Testis (tissue), 3 donors: ENCODE measurements around the gene TBX21. TPM values are rescaled to one million over a fixed set of nuclear protein-coding genes. Genes with fewer than 3 reads are reported as not detected.

Source experiments
- DNase-seq: peaks from one replicate; pipeline ENCODE4 v3.0.0-alpha.2; 2019
- H3K27ac ChIP-seq, 2 donors: fragments of 200-600 bp; sonication (generic); one replicate each; pipeline ENCODE4 v1.5.1; 2019
- H3K27me3 ChIP-seq: fragments of 200-600 bp; sonication (generic); one replicate; pipeline ENCODE4 v1.5.1; 2019
- H3K36me3 ChIP-seq: fragments of 200-600 bp; sonication (generic); one replicate; pipeline ENCODE4 v1.5.1; 2017; ENCODE audit warnings: low read depth; ENCODE audit errors: missing control alignments
- H3K4me1 ChIP-seq: fragments of 200-600 bp; sonication (generic); one replicate; pipeline ENCODE4 v1.5.1; 2019
- H3K4me3 ChIP-seq, 2 donors: fragments of 200-600 bp; sonication (generic); one replicate each; pipeline ENCODE4 v1.5.1; 2017 to 2019
- H3K9me3 ChIP-seq: fragments of 200-600 bp; sonication (generic); one replicate; pipeline ENCODE4 v1.5.1; 2017
- POLR2A ChIP-seq: fragments of 450-650 bp; IDR thresholded peaks from one replicate; pipeline ENCODE4 v1.6.1; 2017; ENCODE audit warnings: antibody characterized with exemption, mild to moderate bottlenecking, moderate library complexity
- WGBS, 2 donors: methylation state at CpG; one replicate each; pipeline ENCODE4 v1.1.5; 2018; 5-methylcytosine and 5-hydroxymethylcytosine counted together
- intact Hi-C: fragments of 100-400 bp; cut with DNase I; formaldehyde crosslinking; loops from one replicate; pipeline ENCODE4 v1.15.1; 2023; ENCODE audit warnings: low total_unique reads
- polyA plus RNA-seq: library from polyadenylated mRNA; stranded (reverse); fragments of 350-450 nt; fragmentation: Illumina TruSeq; extraction: RNeasy Lipid Tissue Mini Kit (QIAGEN cat#74804); gene quantifications from one replicate; pipeline ENCODE4 v1.2.3, GENCODE V29; 2014; ENCODE audit warnings: low read depth, low replicate concordance; ENCODE audit not compliant: insufficient read depth
- total RNA-seq, 2 donors: library from RNA; depleted of rRNA; stranded (reverse); fragments of >200 nt; gene quantifications; one replicate each; pipeline ENCODE4 v1.2.3, GENCODE V29; 2016
- TF ChIP-seq, protein P1 (sequence below), 3 experiments: fragments of 450-650 bp in 2 of 3; fragments of 200-600 bp in 1 of 3; sonication (generic) in 1 of 3; IDR thresholded peaks; one replicate each; pipeline ENCODE4 v1.5.1; 2016 to 2019; ENCODE audit warnings: antibody characterized with exemption in 3 of 3, mild to moderate bottlenecking in 2 of 3, moderate library complexity in 1 of 3

Gene TBX21
- total and polyA plus RNA-seq, 3 donors from 2014 or later: 1.1 to 2.2 (median 1.8) TPM

DNA sequence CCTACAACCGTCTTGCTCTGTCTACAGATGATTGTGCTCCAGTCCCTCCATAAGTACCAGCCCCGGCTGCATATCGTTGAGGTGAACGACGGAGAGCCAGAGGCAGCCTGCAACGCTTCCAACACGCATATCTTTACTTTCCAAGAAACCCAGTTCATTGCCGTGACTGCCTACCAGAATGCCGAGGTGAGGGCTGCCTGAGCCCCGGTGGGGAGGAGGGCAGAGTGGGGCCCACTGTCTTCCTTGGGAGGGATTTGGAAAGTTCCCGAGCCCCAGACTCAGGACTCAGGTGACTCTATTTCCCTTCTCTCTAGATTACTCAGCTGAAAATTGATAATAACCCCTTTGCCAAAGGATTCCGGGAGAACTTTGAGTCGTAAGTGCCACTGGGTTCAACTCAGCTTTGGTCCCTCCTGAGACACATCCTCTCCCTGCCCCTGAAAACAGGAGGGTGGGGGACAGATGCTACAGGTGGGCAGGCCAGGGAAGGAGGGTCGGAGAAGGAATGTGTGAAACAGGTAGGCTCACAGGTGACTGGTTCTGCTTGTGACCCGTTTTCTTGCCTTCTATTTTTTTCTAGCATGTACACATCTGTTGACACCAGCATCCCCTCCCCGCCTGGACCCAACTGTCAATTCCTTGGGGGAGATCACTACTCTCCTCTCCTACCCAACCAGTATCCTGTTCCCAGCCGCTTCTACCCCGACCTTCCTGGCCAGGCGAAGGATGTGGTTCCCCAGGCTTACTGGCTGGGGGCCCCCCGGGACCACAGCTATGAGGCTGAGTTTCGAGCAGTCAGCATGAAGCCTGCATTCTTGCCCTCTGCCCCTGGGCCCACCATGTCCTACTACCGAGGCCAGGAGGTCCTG lies 11.4 kb downstream of the TBX21 start:
- no peaks in the 10 kb centered on the region for H3K9me3 ChIP-seq
- no peak for DNase-seq
- H3K27me3 ChIP-seq: no peaks in the 10 kb centered on the region
- H3K4me1 ChIP-seq: no peaks in the 10 kb centered on the region
- WGBS, 2 donors: 68 to 72% methylated on average over 21 to 22 of the region's 22 CpGs
- H3K36me3 ChIP-seq: no peaks in the 10 kb centered on the region
- no peak overlapping the region for H3K27ac ChIP-seq
- TF ChIP-seq, protein P1, sequence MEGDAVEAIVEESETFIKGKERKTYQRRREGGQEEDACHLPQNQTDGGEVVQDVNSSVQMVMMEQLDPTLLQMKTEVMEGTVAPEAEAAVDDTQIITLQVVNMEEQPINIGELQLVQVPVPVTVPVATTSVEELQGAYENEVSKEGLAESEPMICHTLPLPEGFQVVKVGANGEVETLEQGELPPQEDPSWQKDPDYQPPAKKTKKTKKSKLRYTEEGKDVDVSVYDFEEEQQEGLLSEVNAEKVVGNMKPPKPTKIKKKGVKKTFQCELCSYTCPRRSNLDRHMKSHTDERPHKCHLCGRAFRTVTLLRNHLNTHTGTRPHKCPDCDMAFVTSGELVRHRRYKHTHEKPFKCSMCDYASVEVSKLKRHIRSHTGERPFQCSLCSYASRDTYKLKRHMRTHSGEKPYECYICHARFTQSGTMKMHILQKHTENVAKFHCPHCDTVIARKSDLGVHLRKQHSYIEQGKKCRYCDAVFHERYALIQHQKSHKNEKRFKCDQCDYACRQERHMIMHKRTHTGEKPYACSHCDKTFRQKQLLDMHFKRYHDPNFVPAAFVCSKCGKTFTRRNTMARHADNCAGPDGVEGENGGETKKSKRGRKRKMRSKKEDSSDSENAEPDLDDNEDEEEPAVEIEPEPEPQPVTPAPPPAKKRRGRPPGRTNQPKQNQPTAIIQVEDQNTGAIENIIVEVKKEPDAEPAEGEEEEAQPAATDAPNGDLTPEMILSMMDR (IDR thresholded peaks at IDR 0.05): no peak
- no peak for TF ChIP-seq POLR2A
- intact Hi-C loops: no loop called here
- H3K4me3 ChIP-seq: no peak overlapping the region

DNA sequence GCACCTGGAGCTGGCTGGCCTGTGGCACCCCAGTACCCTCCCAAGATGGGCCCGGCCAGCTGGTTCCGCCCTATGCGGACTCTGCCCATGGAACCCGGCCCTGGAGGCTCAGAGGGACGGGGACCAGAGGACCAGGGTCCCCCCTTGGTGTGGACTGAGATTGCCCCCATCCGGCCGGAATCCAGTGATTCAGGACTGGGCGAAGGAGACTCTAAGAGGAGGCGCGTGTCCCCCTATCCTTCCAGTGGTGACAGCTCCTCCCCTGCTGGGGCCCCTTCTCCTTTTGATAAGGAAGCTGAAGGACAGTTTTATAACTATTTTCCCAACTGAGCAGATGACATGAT lies 12.0 kb downstream of the TBX21 start:
- H3K27ac ChIP-seq: no peak overlapping the region
- TF ChIP-seq, protein P1 (IDR thresholded peaks at IDR 0.05): no peak
- TF ChIP-seq POLR2A: no peak
- no peaks in the 10 kb centered on the region for H3K27me3 ChIP-seq
- H3K36me3 ChIP-seq: no peaks in the 10 kb centered on the region
- H3K4me1 ChIP-seq: no peaks in the 10 kb centered on the region
- H3K4me3 ChIP-seq: no peak overlapping the region
- 66 to 71% methylated on average over 5 to 10 of the region's 10 CpGs for WGBS, 2 donors
- no peak for DNase-seq
- no peaks in the 10 kb centered on the region for H3K9me3 ChIP-seq
- intact Hi-C loops: no loop called here

DNA sequence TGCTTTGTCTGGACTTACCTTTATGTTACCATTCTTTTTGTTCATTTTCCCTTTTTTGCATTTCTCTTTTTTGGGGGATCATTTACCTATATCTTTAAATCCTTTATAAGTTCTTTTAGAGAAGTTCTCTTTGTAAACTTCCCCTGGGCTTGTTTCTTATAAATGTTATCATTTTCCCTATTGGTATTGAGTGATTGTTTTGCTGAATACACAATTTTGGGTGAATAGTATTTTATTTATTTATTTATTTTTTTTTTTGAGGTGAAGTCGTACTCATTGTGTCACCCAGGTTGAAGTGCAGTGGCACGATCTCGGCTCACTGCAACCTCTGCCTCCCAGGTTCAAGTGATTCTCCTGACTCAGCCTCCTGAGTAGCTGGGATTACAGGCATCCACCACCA lies 18.4 kb downstream of the TBX21 start:
- 86 to 95% methylated on average over 3 of the region's 3 CpGs for WGBS, 2 donors
- H3K27ac ChIP-seq: no peak overlapping the region
- TF ChIP-seq POLR2A: no peak
- TF ChIP-seq, protein P1 (IDR thresholded peaks at IDR 0.05): no peak
- DNase-seq: no peak
- no peak overlapping the region for H3K4me3 ChIP-seq
- H3K36me3 ChIP-seq: no peaks in the 10 kb centered on the region
- intact Hi-C loops: no loop called here
- H3K27me3 ChIP-seq: no peaks in the 10 kb centered on the region
- no peaks in the 10 kb centered on the region for H3K9me3 ChIP-seq
- no peaks in the 10 kb centered on the region for H3K4me1 ChIP-seq

DNA sequence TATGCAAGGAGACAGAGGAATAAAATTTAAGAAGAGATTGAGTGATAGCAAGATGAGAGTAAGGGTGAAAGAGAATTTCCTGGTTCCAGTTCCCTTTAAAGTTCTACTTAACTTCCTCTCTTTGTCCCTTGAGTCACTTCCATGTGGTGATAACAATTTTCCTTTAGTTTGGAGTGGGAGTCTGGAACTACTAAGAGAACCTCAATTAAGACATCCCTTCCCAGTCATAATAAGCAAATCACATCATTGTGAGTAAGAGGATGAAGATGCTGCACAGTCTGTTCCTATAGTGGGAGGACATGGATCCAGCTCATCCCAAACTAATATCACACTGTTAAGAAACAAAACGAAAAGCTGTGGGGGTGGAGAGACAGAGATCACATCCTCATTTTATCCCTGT lies 24.4 kb downstream of the TBX21 start:
- Histone ChIP-seq H3K9me3 (no peaks in the 10 kb centered on the region), H3K4me1 (no peaks in the 10 kb centered on the region), H3K27me3 (no peaks in the 10 kb centered on the region), H3K4me3 (no peak overlapping the region), H3K36me3 (no peaks in the 10 kb centered on the region), H3K27ac (no peak overlapping the region)
- TF ChIP-seq, protein P1 (IDR thresholded peaks at IDR 0.05): no peak
- no peak for TF ChIP-seq POLR2A
- intact Hi-C loops: no loop called here
- DNase-seq: no peak
- WGBS, 2 donors: 35 to 47% methylated on average over 1 of the region's 1 CpG
